ENCODE data around the gene HILPDA. TPM values are rescaled to one million over a fixed set of nuclear protein-coding genes. Genes with fewer than 3 reads are reported as not detected.

Gene HILPDA
- total RNA-seq, 4 donors from 2014 or later = 1.1 to 4.3 (median 3.2) TPM

- no peak for DNase-seq
- TF ChIP-seq POLR2A (IDR thresholded peaks at IDR 0.05) = no peak
- TF ChIP-seq, protein P1, sequence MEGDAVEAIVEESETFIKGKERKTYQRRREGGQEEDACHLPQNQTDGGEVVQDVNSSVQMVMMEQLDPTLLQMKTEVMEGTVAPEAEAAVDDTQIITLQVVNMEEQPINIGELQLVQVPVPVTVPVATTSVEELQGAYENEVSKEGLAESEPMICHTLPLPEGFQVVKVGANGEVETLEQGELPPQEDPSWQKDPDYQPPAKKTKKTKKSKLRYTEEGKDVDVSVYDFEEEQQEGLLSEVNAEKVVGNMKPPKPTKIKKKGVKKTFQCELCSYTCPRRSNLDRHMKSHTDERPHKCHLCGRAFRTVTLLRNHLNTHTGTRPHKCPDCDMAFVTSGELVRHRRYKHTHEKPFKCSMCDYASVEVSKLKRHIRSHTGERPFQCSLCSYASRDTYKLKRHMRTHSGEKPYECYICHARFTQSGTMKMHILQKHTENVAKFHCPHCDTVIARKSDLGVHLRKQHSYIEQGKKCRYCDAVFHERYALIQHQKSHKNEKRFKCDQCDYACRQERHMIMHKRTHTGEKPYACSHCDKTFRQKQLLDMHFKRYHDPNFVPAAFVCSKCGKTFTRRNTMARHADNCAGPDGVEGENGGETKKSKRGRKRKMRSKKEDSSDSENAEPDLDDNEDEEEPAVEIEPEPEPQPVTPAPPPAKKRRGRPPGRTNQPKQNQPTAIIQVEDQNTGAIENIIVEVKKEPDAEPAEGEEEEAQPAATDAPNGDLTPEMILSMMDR (IDR thresholded peaks at IDR 0.05 in 4 of 5, conservative IDR thresholded peaks at IDR 0.05 in 1 of 5) = no peak
- H3K36me3 ChIP-seq = no peaks in the 10 kb centered on the region
- H3K27me3 ChIP-seq = no peaks in the 10 kb centered on the region
- peaks cover 9 to 14% of the 10 kb centered on the region in 2 donors for H3K4me1 ChIP-seq
- intact Hi-C loops (cut with DNase I; ENCODE audit: low total_unique reads) = loop anchor here (10.0 kb wide), 2 partner anchors 84 to 866 kb away; partner anchors contain the start of genes ARF5 and GCC1
- H3K4me3 ChIP-seq = no peak overlapping the region
- H3K27ac ChIP-seq = no peak overlapping the region
- ATAC-seq = no peak
- H3K9me3 ChIP-seq = no peaks in the 10 kb centered on the region
- in situ Hi-C loops (cut with MboI; ENCODE audit: low sequenced_read_pairs in 4 of 4) = loop anchor here in 3 of 4 donors (25.0 kb wide), 2 partner anchors 411 to 436 kb away; partner anchors contain the start of gene ATP6V1F (in 1 of the 3)
Measured at GRCh38 chr7:128450913-128451312, 4.8 kb upstream of the HILPDA start.

DNA sequence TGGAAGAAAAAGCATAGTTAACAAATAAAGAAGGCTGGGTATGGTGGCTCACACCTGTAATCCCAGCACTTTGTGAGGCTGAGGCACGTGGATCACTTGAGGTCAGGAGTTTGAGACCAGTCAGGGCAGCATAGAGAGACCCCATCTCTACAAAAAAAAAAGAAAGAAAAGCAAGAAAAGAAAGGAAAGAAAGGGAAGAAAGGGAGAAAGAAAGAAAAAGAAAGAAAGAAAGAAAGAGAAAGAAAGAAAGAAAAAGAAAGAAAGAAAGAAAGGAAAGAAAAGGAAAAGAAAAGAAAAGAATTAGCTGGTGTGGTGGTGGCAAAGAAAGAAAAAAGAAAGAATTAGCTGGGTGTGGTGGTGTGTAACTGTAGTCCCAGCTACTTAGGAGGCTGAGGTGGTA lies 3.1 kb upstream of the HILPDA start:
- in situ Hi-C loops (cut with MboI; ENCODE audit: low sequenced_read_pairs in 4 of 4) = loop anchor here in 3 of 4 donors (25.0 kb wide), 2 partner anchors 410 to 435 kb away; partner anchors contain the start of gene ATP6V1F (in 1 of the 3)
- peaks cover 20 to 22% of the 10 kb centered on the region in 2 donors for H3K4me1 ChIP-seq
- H3K4me3 ChIP-seq = no peak overlapping the region
- no peak for ATAC-seq
- no peak overlapping the region for H3K27ac ChIP-seq
- no peaks in the 10 kb centered on the region for H3K36me3 ChIP-seq
- H3K9me3 ChIP-seq = no peaks in the 10 kb centered on the region
- intact Hi-C loops (cut with DNase I; ENCODE audit: low total_unique reads) = loop anchor here (10.0 kb wide), 2 partner anchors 82 to 868 kb away; partner anchors contain the start of genes ARF5 and GCC1
- no peak for DNase-seq
- TF ChIP-seq, protein P1 (IDR thresholded peaks at IDR 0.05 in 4 of 5, conservative IDR thresholded peaks at IDR 0.05 in 1 of 5) = no peak
- TF ChIP-seq POLR2A (IDR thresholded peaks at IDR 0.05) = no peak
- no peaks in the 10 kb centered on the region for H3K27me3 ChIP-seq

GRCh38 chr7:128453836-128454804 lies 1.6 kb upstream of the HILPDA start:
- DNase-seq (peak; percentile 55 to 73), ATAC-seq (peak; percentile 47 to 48)
- Histone ChIP-seq H3K36me3 (no peaks in the 10 kb centered on the region), H3K27ac (peak overlapping the region; percentile 83 to 92 (median 88)), H3K9me3 (no peaks in the 10 kb centered on the region), H3K4me3 (peak overlapping the region in 3 of 4 donors; percentile 71 to 89 (median 84)), H3K4me1 (peaks cover 20 to 22% of the 10 kb centered on the region in 2 donors), H3K27me3 (no peaks in the 10 kb centered on the region)
- intact Hi-C loops (cut with DNase I; ENCODE audit: low total_unique reads) = loop anchor here (2.0 to 10.0 kb wide), 3 partner anchors 45 to 869 kb away; partner anchors contain the start of genes ARF5, GCC1 and IMPDH1
- in situ Hi-C loops (cut with MboI; ENCODE audit: low sequenced_read_pairs in 4 of 4) = loop anchor here in 3 of 4 donors (25.0 kb wide), 2 partner anchors 408 to 433 kb away; partner anchors contain the start of gene ATP6V1F (in 1 of the 3)
- TF ChIP-seq POLR2A (IDR thresholded peaks at IDR 0.05) = peak in 1 of 2 donors; percentile 31
- TF ChIP-seq, protein P1 (IDR thresholded peaks at IDR 0.05 in 4 of 5, conservative IDR thresholded peaks at IDR 0.05 in 1 of 5) = no peak

- Histone ChIP-seq H3K4me3 (peak overlapping the region; percentile 71 to 89 (median 84)), H3K27me3 (no peaks in the 10 kb centered on the region), H3K9me3 (no peaks in the 10 kb centered on the region), H3K36me3 (no peaks in the 10 kb centered on the region), H3K27ac (peak overlapping the region; percentile 83 to 92 (median 88)), H3K4me1 (peaks cover 20 to 22% of the 10 kb centered on the region in 2 donors)
- ATAC-seq (peak; percentile 12 to 25), DNase-seq (no peak)
- TF ChIP-seq, protein P1 (IDR thresholded peaks at IDR 0.05 in 4 of 5, conservative IDR thresholded peaks at IDR 0.05 in 1 of 5) = peak in 1 of 5 experiments; percentile 17
- TF ChIP-seq POLR2A (IDR thresholded peaks at IDR 0.05) = no peak
- in situ Hi-C loops (cut with MboI; ENCODE audit: low sequenced_read_pairs in 4 of 4) = loop anchor here in 3 of 4 donors (25.0 kb wide), 2 partner anchors 407 to 432 kb away; partner anchors contain the start of gene ATP6V1F (in 1 of the 3)
- intact Hi-C loops (cut with DNase I; ENCODE audit: low total_unique reads) = loop anchor here (2.0 to 10.0 kb wide), 3 partner anchors 46 to 870 kb away; partner anchors contain the start of genes ARF5, GCC1 and IMPDH1
Measured at GRCh38 chr7:128454808-128455542, 703 bp upstream of the HILPDA start.
